Frontal cortex (tissue), 4 donors: ENCODE measurements around the gene MRPS15. TPM values are rescaled to one million over a fixed set of nuclear protein-coding genes. Genes with fewer than 3 reads are reported as not detected.
"Not testable (repeated sequence)": the region's sequence is repeated elsewhere in the genome, so short reads cannot be mapped to it uniquely, and the experiment has no call there.

ENCODE experiments used
- DNase-seq, 2 donors: peaks; one replicate each; pipeline ENCODE4 v3.0.0; 2012; ENCODE audit warnings: low spot score in 2 of 2
- FAIRE-seq: peaks from 2 replicates; lab custom pipeline; 2012; peaks lifted over from hg19 to GRCh38; lab: Jason Lieb, UNC
- total RNA-seq: library from RNA; depleted of rRNA; stranded (reverse); fragments of >200 nt; gene quantifications from one replicate; pipeline ENCODE4 v1.2.3, GENCODE V29; 2014
- donor health status: control.
- donor health status: control.
- donor health status: control.

MRPS15 gene
- total RNA-seq, 1 donor from 2014 or later: 15.9 TPM

DNA sequence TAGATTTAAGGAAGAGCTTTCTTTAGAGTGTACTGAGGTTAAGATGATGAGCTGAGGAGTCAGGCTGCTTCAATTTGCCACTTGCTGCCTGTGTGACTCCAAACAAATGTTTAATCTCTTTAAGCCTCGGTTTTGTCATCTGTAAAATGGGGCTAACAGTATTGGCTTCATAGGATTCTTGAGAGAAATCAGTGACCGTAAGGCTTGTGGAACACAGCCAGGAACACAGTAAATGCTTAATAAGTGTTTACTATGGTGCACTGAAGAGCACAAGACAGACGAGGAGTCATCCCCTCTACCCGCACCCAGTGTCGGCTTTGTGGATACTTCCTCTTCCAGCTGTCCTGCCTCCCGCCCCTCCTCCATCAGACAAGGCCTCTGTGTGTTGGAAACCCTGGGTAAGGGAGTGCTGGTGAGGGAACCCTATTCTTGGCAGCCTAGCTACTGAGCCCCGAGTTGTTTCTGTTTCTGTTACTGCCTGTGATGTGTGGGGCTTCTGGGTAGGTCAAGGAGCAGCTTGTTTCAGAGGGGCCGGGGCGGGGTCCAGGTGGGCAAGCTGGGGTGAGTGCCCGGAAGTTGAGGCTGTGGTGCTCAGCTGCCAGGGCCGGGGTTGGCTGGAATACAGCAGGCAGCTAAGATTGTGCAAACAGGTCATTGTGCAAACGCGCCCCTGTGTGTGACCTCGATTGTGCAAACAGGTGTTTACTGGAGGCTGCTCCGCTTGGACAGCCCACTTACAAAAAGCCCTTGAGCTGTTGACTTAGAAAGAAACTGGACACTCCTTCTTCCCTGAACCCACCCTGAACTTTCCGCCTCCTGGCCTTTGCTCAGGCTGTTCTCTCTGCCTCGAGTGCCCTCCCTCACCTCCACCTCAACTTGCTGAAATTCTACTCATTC is 22.5 kb upstream of the MRPS15 start:
- DNase-seq: no peak
- no peak for FAIRE-seq

DNA sequence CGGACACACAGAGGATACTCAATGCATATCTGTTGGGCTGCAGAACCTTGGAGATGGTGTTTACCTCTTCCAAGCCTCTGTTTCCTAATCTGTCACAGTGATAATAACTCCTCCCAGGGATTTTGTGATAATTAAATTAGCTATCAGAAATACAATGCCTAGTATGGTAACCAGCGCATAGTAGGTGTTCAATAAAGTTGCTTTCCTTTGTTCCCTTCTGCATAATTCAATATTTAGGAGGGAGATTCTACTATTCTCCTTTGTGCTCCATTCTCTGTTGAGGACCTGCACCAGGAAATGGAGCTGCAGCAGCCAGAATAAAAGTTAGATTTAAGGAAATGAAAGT is 21.9 kb upstream of the MRPS15 start:
- FAIRE-seq (no peak), DNase-seq (no peak)

DNA sequence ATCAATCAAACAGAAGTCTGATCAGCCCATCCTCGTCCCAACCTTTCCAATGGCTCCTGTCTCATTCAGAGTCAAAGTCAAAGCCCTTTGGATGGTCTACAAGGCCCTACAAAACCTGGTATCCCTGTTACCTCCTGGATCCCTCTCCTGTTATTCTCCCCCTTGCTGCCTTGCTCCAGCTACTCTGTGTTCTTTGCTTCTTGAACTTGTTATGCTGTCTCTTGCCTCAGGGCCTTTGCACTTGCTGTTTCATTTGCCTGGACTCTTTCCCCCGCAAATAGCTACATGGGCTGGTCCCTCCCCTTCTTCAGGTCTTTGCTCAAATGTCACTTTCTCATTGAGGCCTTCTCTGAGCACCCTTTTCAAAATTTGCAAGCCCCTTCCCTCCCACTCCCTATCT is 19.9 kb upstream of the MRPS15 start:
- no peak for DNase-seq
- no peak for FAIRE-seq

DNA sequence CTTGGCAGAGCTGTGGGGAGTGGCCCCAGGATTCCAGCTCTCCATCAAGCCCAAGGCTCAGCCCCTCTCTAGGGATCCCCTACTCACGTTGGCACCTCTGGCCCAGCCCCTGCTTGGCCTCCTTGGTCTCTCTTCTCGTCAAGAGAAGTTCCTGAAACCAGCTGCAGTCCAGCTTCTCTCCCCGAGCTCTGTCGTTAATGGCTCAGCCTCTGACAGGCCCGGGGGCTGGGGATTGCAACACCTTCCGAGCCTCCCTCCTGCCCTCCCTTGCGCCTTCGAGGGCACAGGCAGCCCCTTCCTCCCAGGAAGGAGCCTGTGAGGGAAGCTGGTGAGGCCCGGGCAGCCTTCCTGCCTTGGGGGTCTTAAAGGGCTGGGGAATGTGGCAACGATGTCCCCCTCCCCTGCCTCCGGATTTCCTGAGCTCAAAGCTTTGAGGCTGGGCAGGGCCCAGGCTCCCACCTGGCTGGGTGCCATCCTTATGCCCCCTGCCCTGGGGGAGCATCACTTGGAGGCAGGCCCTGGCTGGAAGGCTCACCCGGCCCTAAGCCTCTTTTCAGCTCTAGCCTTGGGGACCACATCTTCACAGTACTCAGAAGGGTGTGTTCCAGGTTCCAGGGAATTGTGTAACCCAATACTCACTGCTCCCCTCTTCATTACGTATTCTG is 18.7 kb upstream of the MRPS15 start, which contains the start of gene CSF3R:
CSF3R (minus strand) TSS at position 190 of the 665 bp plus-strand sequence. CDS start 3,417 bp downstream, outside the sequence.
- DNase-seq (no peak), FAIRE-seq (no peak)

DNA sequence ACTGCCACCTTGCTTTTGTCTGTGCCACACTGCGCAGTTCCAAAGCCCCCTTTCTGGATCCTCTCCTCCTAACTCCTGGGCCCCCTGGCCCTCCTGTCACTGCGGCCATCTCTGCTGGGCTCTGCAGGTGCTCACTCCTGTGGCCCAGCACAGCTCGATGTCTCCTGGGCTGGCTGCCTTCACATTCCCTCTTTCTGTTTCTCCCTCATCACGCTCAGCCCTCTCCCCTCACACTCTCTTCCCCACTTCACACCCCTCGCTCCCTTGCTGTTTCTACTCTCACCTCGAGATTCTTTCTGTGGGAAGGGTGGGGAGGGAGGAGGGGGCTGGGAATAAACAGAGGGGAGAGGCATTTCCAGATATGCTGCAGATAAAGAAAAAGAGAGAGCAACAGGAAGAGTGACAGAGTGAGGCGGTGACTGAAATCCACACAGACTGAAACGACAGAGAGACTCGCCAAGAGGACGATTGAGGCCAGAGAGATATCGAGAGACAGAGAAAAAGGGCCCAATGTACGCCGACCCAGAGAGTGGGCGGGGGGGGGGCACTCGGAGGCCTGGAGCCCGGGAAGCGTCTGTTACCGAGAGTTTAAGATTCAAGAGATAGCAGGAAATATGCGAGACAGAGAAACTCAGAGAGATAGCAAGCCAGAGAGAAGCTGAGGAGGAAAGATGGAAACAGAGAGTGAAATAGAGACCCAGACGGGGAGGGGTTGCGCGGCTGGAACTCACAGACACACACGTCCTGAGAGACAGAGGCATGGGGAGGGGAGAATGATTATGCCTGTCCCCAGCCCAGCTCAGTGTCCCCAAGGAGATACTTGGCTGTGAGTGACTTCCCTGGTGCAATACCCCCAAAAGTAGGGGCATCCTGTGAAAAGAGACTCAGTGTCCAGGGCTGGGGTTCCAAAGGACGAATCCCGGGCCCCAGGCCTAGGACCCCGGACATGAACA is 17.9 kb upstream of the MRPS15 start:
- FAIRE-seq (no peak), DNase-seq (no peak)

DNA sequence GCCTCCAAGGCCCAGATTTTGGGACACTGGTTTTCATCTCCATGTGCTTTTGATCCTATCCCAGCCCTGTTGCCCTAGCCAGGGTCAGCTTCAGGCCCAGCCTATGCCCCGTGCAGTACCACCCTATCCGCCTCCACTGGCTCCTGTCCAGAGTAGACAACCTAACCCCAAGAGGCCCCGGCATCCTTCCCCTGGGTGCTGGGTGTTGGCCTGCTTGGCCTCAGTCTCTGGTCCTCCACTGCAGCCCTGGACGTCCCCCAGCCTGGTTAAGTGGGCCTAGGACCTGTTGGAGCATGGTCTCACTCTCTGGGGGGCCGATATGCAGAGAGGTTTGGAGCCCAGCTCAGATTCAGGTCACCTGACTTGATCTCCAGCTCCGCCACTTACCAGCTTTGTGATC is 16.9 kb upstream of the MRPS15 start:
- DNase-seq: no peak
- FAIRE-seq: no peak

DNA sequence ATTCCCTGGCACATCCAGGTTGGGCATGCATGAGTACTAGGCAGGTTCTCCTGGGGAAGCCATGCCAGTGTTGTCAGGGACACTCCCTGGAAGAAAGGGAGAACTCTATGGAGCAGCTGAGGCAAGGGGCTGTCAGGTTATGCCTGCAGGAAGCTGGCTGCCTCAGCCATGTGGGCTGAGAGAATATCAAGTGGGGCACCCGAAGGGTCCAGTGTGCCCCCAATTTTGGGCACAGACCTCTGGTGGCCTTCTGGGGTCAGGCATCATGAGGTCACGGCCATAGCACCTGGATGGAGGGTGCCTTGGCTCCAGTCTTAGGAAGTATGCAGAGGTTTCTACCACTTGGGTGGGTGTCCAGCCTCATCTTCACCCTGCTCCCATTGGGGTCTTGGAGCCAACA is 16.0 kb upstream of the MRPS15 start:
- FAIRE-seq (no peak), DNase-seq (no peak)

DNA sequence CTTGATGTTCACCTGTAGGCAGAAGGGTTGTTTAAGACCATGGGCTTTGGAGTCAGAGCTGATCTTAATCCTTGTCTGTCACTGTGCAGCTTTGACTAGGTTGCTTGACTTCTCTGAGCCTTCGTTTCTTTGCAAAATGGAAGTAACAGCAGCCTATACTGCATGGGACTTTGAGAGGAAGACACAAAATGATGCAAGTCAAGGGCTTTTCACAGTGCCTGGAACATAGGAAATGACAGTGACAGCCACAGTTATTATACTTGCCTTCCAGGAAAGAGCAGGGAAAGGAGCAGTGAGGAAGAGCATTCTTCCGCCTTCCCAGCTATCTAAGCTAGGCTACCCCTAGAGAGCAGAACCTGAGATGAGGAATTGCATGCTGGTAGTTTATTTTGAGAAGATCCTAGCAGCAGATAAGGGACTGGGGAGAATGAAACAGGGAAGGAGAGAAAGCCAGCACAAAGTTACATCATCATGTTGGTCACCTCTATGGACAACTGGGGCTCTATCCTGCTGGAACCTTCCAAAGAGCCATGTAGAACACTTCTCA is 15.4 kb upstream of the MRPS15 start:
- no peak for FAIRE-seq

DNA sequence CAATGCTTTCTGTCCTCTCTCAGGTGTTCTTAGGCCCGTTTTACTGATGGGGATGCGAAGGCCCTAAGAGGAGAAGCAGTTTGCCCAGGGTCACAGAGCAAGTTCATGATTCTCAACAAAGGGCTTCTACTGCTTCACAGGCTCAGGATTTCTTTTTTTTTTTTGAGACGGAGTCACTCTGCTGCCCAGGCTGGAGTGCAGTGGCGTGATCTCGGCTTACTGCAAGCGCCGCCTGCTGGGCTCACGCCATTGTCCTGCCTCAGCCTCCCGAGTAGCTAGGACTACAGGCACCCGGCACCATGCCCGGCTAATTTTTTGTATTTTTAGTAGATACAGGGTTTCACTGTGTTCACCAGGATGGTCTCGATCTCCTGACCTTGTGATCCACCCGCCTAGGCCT is 13.4 kb upstream of the MRPS15 start:
- not testable (repeated sequence) for FAIRE-seq

More for the DNA sequence above, 15.4 kb upstream of the MRPS15 start:
- DNase-seq: no peak

DNA sequence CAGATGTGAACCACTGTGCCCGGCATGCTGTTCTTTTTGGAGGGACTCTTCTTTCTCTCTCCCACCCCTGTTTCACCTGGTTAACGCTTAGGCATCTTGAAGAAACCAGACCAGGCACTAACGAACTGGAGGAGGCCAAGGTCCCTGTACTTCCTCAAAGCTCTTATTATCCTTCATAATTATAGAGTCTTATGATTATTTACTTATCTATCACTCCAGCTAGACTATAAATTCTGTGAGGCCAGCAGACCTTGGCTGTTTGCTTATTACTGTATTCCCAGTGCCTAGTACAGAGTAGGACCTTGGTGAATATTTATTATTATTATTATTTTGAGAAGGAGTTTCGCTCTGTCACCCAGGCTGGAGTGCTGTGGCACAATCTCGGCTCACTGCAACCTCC is 12.8 kb upstream of the MRPS15 start:
- no peak for FAIRE-seq

More for the DNA sequence above, 13.4 kb upstream of the MRPS15 start:
- DNase-seq: not testable (repeated sequence)

DNA sequence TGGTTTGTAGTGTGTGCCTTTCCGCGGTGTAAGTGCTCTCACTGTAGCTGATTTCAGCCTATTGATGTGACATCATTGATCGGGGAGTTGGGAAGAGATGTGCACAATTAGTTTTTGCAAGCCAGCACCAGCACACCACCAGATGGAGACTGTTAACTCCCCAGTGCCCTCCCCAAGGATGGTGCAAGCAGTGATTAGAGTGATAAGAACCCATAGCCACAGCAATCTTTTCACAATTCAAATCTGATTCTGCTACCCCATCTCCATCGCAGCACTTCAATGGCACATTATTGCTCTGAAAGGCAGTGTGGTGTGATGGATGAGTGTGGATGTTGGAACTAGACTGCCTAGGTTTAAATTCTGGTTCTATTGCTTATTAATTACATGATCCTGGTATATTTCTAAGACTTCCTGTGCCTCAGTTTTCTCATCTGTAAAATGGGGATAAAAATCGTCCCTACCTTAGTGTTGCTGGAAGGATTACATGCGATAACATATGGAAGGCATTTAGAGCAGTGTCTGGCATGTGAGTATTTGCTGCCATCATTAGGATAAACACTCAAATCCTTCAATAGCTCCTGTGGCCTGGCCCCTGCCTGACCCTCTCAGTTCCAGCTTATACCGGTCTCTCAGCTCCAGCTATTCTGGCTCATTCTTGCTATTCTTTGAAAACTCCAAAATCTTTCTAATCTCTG is 11.9 kb upstream of the MRPS15 start:
- DNase-seq (no peak), FAIRE-seq (no peak)

More for the DNA sequence above, 12.8 kb upstream of the MRPS15 start:
- DNase-seq: no peak

DNA sequence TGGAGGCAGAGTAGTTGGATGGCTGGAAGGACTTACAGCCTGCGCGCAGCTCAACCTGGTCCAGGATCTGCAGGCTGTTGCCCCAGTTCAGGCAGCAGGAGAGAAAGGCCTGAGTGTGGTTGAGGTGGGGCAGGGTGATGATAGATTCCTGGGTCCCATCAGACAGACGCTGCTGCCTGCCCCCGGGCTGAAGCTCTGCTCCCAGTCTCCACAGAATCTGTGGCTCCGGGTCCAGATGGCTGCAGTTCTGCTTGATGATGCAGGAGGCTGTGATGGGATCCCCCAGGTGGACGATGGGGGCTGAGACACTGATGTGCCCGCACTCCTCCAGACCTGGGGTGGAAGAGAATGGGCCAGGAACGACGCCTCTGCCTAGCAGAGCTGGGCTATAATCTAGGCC is 11.2 kb upstream of the MRPS15 start:
- no peak for DNase-seq

DNA sequence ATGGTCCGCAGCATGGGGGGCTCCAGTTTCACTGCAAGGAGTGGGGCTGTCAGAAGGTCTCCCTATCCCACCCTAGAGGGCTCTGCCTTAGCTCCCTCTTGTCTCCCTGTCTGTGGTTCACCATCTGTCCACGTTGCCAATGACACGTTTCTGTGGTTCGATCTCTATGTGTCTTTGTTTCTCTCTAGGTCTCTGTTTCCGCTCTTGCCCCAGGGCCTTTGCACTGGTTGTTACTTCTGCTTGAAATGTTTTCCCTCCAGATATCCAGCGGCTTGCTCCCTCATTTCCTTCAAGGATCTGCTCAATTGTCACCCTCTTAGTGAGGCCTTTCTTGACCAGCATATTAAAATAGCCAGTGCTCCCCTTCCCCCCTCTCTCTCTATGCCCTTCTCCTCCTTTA is 8.5 kb upstream of the MRPS15 start:
- DNase-seq: no peak
- no peak for FAIRE-seq

More for the DNA sequence above, 11.2 kb upstream of the MRPS15 start:
- FAIRE-seq: no peak

DNA sequence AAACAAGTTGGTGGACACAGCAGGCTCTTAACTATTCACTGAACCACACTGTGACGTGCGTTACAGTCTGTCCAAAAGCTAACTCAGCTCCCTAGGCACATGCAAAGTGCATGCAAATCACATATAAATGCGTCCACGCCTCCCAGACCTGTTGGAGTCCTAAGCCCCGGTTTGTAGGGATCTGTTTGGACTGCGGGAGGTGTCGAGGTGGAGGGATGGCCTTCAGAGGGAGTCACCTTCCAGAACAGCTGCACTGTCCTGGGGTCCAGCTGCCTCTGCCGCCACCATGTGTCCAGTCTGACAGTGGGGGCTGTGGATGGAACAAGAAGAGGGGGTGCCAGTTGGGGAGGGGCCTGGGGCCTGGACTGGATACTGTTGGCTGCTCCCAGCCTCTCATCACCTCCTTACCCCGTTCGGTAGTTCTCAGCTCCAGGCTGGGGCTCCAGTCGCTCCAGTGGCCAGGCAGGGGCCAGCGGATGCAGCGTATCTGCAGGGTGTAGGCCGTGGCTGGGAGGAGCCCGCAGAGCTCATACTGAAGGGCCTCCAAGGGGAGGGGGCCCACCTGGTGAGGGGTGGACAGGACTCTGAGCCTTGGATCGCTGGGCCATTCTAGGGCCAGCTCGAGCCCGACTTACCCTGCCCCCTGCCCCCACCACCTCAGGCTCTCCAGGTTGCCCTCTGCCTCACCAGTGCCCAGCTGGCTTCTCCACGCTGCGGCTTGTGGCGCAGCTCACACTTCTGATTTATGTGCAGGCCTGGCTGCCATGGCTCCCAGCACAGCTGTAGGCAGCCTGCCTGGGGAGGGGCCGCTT is 7.9 kb upstream of the MRPS15 start:
- DNase-seq: no peak
- FAIRE-seq: no peak

DNA sequence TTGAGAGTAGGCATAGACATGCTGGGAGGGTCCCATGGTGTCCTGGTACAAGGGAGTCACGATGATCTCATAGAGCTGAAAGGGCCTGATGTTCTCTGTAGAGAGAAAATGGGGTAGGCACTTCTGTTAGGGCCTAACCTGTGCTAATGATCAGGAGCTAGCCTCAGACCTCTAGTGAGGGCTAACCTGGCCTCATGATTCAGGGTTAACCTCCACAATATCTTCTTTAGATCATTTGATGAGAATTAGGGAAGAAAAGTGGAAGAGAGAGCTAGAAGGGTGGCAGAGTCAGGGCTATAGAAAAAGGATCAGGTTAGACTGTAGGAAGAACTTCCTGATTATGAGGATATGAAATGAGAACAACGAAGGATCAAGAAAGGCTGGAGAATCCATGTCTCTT is 5.0 kb upstream of the MRPS15 start:
- FAIRE-seq: no peak
- no peak for DNase-seq

DNA sequence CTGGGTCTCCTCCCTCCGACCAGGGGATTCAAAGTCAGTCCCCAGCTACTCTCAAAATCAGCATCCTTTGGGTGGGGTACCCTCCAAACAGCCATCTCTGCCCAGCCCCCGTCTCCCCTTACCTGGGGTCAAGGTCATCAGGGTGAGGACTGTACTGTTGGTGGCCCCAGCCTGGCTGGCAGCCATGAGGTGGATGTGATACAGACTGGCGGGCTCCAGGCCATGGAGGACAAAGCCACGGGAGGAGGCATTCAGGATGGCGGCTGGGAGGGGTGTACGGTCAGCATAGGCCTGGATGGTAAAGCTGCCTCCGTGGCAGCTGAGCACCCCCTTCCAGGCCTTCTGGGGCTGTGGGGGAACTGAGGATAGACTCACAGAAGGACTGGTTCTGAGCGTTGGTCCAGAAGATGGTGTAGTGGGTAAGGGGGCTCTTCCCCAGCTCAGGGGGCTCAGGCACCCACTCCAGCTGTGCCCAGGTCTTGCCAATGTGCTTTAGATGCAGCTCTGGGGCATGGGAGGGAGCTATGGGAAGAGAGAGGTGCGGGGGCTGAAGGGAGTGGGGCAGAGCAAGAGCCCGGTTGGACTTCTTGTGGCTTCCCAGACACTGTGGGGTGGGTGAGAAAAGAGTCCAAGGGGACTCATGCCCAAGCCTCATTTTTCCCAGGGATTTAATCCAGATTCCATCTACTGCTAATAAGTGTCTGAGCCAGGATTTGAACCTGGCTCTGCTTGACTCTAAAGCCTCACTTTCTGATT is 3.7 kb upstream of the MRPS15 start:
- no peak for DNase-seq
- no peak for FAIRE-seq

DNA sequence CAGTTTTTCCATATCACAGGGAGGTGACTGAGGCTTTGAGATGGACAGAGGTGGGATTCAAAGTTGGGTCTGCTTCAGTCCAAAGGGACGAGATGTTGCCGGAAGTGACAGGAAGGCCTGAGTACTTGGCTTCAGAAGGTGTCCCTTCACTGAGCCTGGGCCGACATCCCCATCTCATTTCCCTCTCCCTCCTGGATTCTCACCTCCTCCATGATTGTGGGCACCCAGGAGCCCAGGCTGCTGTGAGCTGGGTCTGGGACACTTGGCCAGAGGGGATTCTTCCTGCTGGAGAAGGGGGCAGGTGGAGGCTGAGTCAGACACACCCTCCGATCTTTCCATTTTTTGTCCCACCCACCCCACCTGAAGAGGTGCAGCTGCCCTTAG is 2.8 kb upstream of the MRPS15 start:
- no peak for FAIRE-seq
- DNase-seq: no peak
